ENCODE results near the gene MBNL2. TPM values are rescaled to one million over a fixed set of nuclear protein-coding genes. Genes with fewer than 3 reads are reported as not detected.
A peak's percentile ranks its signal among the peaks of the same experiment; 100 is the strongest.

Gene MBNL2
- total and polyA plus RNA-seq, 2 of the 13 experiments (the other 11 are each of a cell fraction or from before 2014, with no cell fraction given) = 30.8 to 59.0 TPM

- Histone ChIP-seq H3K9me3 (ENCODE audit: low read length) (no peaks in the 10 kb centered on the region), H3K4me3 (replicated peaks in 1 of 3; ENCODE audit: insufficient read depth in 1 of 3, low read depth in 2 of 3, low read length in 3 of 3) (no peak overlapping the region; a peak in 1 of 6 replicates), H3K4me1 (ENCODE audit: insufficient read depth, low read length) (peaks cover 90% of the 10 kb centered on the region), H4K20me1 (ENCODE audit: insufficient read depth, low read length) (peaks cover 10% of the 10 kb centered on the region), H3K4me2 (ENCODE audit: low read depth, low read length) (peak overlapping the region; percentile 9; the same call in 1 of the 2 replicates), H3K9ac (ENCODE audit: insufficient read depth, low read depth, low read length) (peak overlapping the region; percentile 72), H3K79me2 (ENCODE audit: insufficient read depth, low read length) (peaks cover 98% of the 10 kb centered on the region), H3K36me3 (replicated peaks in 1 of 2; ENCODE audit: control insufficient read depth in 1 of 2, insufficient read depth in 2 of 2, low read length in 2 of 2) (peaks cover 18 to 41% of the 10 kb centered on the region in 2 experiments), H3K27ac (ENCODE audit: extremely low read length, insufficient read depth, low read length) (peak overlapping the region; percentile 92), H2AFZ (ENCODE audit: low read length) (no peak overlapping the region), H3K27me3 (ENCODE audit: control insufficient read depth in 1 of 2, insufficient read depth in 2 of 2, low read length in 2 of 2) (no peaks in the 10 kb centered on the region)
- intact Hi-C loops (cut with micrococcal nuclease; ENCODE audit: unreplicated experiment) (no loop called here), in situ Hi-C loops (cut with HindIII; ENCODE audit: extremely low pct_ligation_motif_present, low pct_unique_long_range_greater_than_20kb) (no loop called here)
- ChIA-PET CTCF (ENCODE audit: low intra/inter-chr PET ratio, low total read pairs) (no interaction called here), POLR2A (interaction anchor here (0.6 to 2.3 kb wide), 13 partner anchors 9 to 173 kb away, joined by 3 to 12 read pairs (median 6); partner anchors contain the start of gene MBNL2)
- DNase-seq (ENCODE audit: low spot score) = peak; percentile 77
- BruUV-seq (replicated peaks) = no TSS peak
- FAIRE-seq = no peak
- 62% methylated on average over 12 of the region's 12 CpGs for WGBS (ENCODE audit: low lambda C conversion rate)
- ATAC-seq = peak; percentile 54
- TF ChIP-seq KLF6 (CRISPR knock-in tag; IDR thresholded peaks at IDR 0.05) (0 out of 2 replicates have a peak, but pooled peaks have one; percentile 45), ETV5 (CRISPR knock-in tag; IDR thresholded peaks at IDR 0.05; ENCODE audit: borderline replicate concordance) (peak; percentile 31; the same call in 1 of the 2 replicates), ELF3 (CRISPR knock-in tag; IDR thresholded peaks at IDR 0.05) (peak; percentile 43; the same call in 1 of the 2 replicates), ZNF569 (CRISPR knock-in tag; IDR thresholded peaks at IDR 0.05; ENCODE audit: borderline replicate concordance) (no peak), TFDP1 (CRISPR knock-in tag; IDR thresholded peaks at IDR 0.05; ENCODE audit: borderline replicate concordance) (peak; percentile 75; the same call in 1 of the 2 replicates), ZNF143 (CRISPR knock-in tag; IDR thresholded peaks at IDR 0.05) (no peak), RELA (CRISPR knock-in tag; IDR thresholded peaks at IDR 0.05) (no peak), SMARCC2 (IDR thresholded peaks at IDR 0.05) (0 out of 2 replicates have a peak, but pooled peaks have one; percentile 27), ZMYM4 (CRISPR knock-in tag; IDR thresholded peaks at IDR 0.05) (no peak), RCOR2 (CRISPR knock-in tag; IDR thresholded peaks at IDR 0.05) (0 out of 2 replicates have a peak, but pooled peaks have one; percentile 31), RXRB (CRISPR knock-in tag; IDR thresholded peaks at IDR 0.05; ENCODE audit: borderline replicate concordance) (peak; percentile 96), FOSL2 (CRISPR knock-in tag; IDR thresholded peaks at IDR 0.05) (peak; percentile 98), CREB1 (IDR thresholded peaks at IDR 0.05) (0 out of 2 replicates have a peak, but pooled peaks have one; percentile 16), CREB1 (CRISPR knock-in tag; IDR thresholded peaks at IDR 0.05) (no peak), MIER2 (CRISPR knock-in tag; IDR thresholded peaks at IDR 0.05) (0 out of 2 replicates have a peak, but pooled peaks have one; percentile 10), ZFYVE20 (CRISPR knock-in tag; IDR thresholded peaks at IDR 0.05; ENCODE audit: borderline replicate concordance, low read depth) (no peak), THAP11 (CRISPR knock-in tag; IDR thresholded peaks at IDR 0.05) (peak; percentile 82), YEATS4 (CRISPR knock-in tag; IDR thresholded peaks at IDR 0.05; ENCODE audit: borderline replicate concordance) (peak; percentile 48; the same call in 1 of the 2 replicates), REST (IDR thresholded peaks at IDR 0.05; ENCODE audit: borderline replicate concordance in 1 of 2, low read depth in 1 of 2, low read length in 2 of 2) (no peak), POLR2A (IDR thresholded peaks at IDR 0.05; ENCODE audit: insufficient read depth in 1 of 2, low read depth in 2 of 2, low read length in 2 of 2) (0 out of 4 replicates have a peak, but pooled peaks of 1 of the 2 experiments have one; percentile 20), GATAD2A (CRISPR knock-in tag; IDR thresholded peaks at IDR 0.05) (peak; percentile 96)
Measured at GRCh38 chr13:97259798-97260714, 37.9 kb downstream of the MBNL2 start.
